Prostate gland (tissue), 2 donors: ENCODE measurements around the gene MAP1B. TPM values are rescaled to one million over a fixed set of nuclear protein-coding genes. Genes with fewer than 3 reads are reported as not detected.

ENCODE experiments used
- DNase-seq: peaks from one replicate; pipeline ENCODE4 v3.0.0-alpha.2; 2019; ENCODE audit warnings: low spot score
- H3K27ac ChIP-seq, 2 donors: fragments of 200-600 bp; sonication (generic); 2 replicates each; pipeline ENCODE4 v1.5.1; 2017 to 2019
- H3K27me3 ChIP-seq: fragments of 200-600 bp; sonication (generic); replicated peaks from 2 replicates; pipeline ENCODE4 v1.5.1; 2019; ENCODE audit not compliant: insufficient read depth
- H3K36me3 ChIP-seq, 2 donors: fragments of 200-600 bp; sonication (generic); 1 replicate in 1 of 2; 2 replicates in 1 of 2; pipeline versions ENCODE4 v1.5.1 to v1.8.1; 2017 to 2019
- H3K4me1 ChIP-seq: fragments of 200-600 bp; sonication (generic); replicated peaks from 2 replicates; pipeline ENCODE4 v1.5.1; 2019
- H3K4me3 ChIP-seq, 2 donors: fragments of 200-600 bp; sonication (generic); 2 replicates each; pipeline ENCODE4 v1.5.1; 2017 to 2019
- H3K9me3 ChIP-seq: fragments of 200-600 bp; sonication (generic); 2 replicates; pipeline ENCODE4 v1.5.1; 2017
- POLR2A ChIP-seq: fragments of 450-650 bp; IDR thresholded peaks from one replicate; pipeline ENCODE4 v1.6.1; 2016; ENCODE audit warnings: antibody characterized with exemption, mild to moderate bottlenecking
- POLR2AphosphoS5 ChIP-seq: sonication (generic); formaldehyde crosslinking; IDR thresholded peaks from one replicate; pipeline ENCODE4 v1.6.1; 2017; ENCODE audit warnings: antibody characterized with exemption
- WGBS: methylation state at CpG from one replicate; pipeline ENCODE4 v1.1.5; 2018; 5-methylcytosine and 5-hydroxymethylcytosine counted together
- intact Hi-C: fragments of 100-400 bp; cut with DNase I; formaldehyde crosslinking; loops from one replicate; pipeline ENCODE4 v1.14.2; 2022
- total RNA-seq, 2 donors: library from RNA; depleted of rRNA; stranded (reverse); fragments of >200 nt; gene quantifications; one replicate each; pipeline ENCODE4 v1.1.0, GENCODE V29; 2016
- TF ChIP-seq, protein P1 (sequence below), 4 experiments: fragments of 200-600 bp in 2 of 4; fragments of 450-650 bp in 2 of 4; sonication (generic) in 2 of 4; IDR thresholded peaks; 1 replicate in 3 of 4; 2 replicates in 1 of 4; pipeline ENCODE4 v1.5.1; 2016 to 2019; ENCODE audit warnings: antibody characterized with exemption in 4 of 4, mild to moderate bottlenecking in 2 of 4, moderate library complexity in 2 of 4

MAP1B gene
- total RNA-seq, 2 donors from 2014 or later: 99.6 to 515 TPM

DNA sequence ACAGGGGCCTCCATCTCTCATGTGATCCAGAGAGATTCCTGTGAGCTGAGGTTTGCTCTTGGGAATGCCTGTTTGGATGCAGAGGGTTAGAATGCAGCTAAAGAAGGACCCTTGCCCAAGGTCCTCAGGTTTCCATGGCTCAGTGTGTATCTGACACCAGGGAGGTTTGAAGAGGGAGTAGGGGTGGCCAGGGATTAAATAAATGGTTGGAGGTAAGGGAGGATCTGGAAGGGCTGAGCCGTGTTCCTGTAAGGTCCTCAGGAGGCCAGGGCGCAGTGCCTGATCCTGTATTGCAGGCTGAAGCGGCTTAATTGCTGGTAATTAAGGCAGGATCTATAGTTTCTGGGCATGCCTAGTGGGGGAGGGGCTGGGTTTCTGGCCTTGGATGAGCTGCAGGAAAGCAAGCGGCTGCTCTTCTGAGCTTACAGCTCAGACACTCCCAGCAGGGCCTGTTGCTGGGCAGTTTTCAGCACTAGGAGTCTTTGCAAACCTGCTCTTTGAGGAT is 41.5 kb upstream of the MAP1B start:
- TF ChIP-seq, protein P1, sequence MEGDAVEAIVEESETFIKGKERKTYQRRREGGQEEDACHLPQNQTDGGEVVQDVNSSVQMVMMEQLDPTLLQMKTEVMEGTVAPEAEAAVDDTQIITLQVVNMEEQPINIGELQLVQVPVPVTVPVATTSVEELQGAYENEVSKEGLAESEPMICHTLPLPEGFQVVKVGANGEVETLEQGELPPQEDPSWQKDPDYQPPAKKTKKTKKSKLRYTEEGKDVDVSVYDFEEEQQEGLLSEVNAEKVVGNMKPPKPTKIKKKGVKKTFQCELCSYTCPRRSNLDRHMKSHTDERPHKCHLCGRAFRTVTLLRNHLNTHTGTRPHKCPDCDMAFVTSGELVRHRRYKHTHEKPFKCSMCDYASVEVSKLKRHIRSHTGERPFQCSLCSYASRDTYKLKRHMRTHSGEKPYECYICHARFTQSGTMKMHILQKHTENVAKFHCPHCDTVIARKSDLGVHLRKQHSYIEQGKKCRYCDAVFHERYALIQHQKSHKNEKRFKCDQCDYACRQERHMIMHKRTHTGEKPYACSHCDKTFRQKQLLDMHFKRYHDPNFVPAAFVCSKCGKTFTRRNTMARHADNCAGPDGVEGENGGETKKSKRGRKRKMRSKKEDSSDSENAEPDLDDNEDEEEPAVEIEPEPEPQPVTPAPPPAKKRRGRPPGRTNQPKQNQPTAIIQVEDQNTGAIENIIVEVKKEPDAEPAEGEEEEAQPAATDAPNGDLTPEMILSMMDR (IDR thresholded peaks at IDR 0.05): no peak
- TF ChIP-seq POLR2A (no peak), POLR2AphosphoS5 (no peak)

GRCh38 chr5:72066705-72067107 is 40.6 kb upstream of the MAP1B start:
- TF ChIP-seq POLR2A (no peak), POLR2AphosphoS5 (no peak)
- TF ChIP-seq, protein P1 (IDR thresholded peaks at IDR 0.05): no peak
- no peaks in the 10 kb centered on the region for H3K27me3 ChIP-seq
- H3K36me3 ChIP-seq: no peaks in the 10 kb centered on the region
- H3K4me1 ChIP-seq: no peaks in the 10 kb centered on the region
- no peak for DNase-seq
- intact Hi-C loops: no loop called here
- WGBS: 74% methylated on average over 3 of the region's 3 CpGs
- no peaks in the 10 kb centered on the region for H3K9me3 ChIP-seq
- no peak overlapping the region for H3K4me3 ChIP-seq
- no peak overlapping the region for H3K27ac ChIP-seq

More for the DNA sequence above, 41.5 kb upstream of the MAP1B start:
- no peaks in the 10 kb centered on the region for H3K9me3 ChIP-seq
- no peak for DNase-seq
- no peaks in the 10 kb centered on the region for H3K36me3 ChIP-seq
- 60% methylated on average over 4 of the region's 4 CpGs for WGBS
- H3K27me3 ChIP-seq: no peaks in the 10 kb centered on the region
- no peak overlapping the region for H3K4me3 ChIP-seq
- no peak overlapping the region for H3K27ac ChIP-seq
- no peaks in the 10 kb centered on the region for H3K4me1 ChIP-seq
- intact Hi-C loops: no loop called here

DNA sequence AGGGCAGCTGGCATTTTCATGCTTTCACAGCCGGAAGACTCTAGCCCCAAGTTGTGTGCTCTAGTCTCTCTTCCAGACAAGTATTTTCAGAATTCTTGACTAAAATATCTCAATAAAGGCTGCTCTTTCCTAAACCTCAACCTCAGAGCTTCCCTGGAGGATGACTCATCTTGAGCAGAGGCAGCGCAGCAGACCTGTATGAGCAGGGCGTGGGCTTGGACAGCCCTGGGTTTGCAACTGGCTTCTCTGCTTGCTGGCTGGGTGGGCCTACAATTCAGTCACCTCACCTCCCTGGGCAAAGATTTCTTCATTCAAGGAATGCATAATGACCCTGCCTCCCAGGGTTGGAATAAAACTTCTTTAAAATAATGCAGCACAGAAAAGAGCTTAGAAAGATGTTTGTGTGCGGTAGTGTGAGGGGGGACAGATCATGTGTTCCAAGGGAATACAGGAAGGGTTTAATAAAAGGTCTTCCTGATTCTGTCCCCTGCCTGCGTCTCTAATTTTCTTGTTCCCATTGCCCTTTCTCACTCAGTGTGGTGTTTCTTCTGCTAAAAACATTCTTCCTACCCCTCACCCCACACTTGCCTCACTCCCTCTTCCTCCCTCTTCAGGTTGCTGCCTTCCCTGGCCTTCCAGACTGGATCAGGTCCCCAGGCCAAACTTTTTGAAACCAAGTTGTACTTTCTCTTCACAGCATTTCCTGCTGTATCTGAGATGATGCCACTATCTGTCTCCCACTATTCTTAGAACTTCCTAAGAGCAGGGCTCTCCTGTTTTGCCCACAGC is 39.4 kb upstream of the MAP1B start:
- no peaks in the 10 kb centered on the region for H3K4me1 ChIP-seq

DNA sequence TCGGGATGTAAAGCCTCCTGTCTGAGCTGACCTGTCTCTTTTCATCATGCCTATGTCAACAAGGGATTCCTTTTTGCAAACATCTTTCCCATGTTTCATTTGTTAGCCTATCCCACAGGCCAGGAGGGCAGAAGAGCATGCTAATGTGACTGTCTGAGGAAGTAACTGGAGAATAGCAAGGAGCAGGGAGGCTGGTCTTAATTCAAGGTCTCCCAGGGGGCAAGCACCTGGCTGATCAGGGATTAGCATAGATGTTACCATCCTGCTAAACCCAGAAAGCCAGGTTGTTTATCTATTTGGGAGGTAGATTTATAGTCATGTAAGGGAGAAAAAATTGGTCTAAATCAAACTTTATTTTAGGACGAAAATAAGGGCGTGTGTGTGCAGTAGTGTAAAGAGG is 36.7 kb upstream of the MAP1B start:
- Histone ChIP-seq H3K9me3 (no peaks in the 10 kb centered on the region), H3K27me3 (no peaks in the 10 kb centered on the region), H3K27ac (no peak overlapping the region), H3K4me3 (no peak overlapping the region), H3K4me1 (no peaks in the 10 kb centered on the region), H3K36me3 (no peaks in the 10 kb centered on the region)
- no peak for DNase-seq
- intact Hi-C loops: no loop called here
- no peak for TF ChIP-seq POLR2AphosphoS5
- TF ChIP-seq POLR2A: no peak
- TF ChIP-seq, protein P1 (IDR thresholded peaks at IDR 0.05): no peak
- 70% methylated on average over 3 of the region's 3 CpGs for WGBS

More for the DNA sequence above, 39.4 kb upstream of the MAP1B start:
- Histone ChIP-seq H3K27me3 (no peaks in the 10 kb centered on the region), H3K9me3 (no peaks in the 10 kb centered on the region), H3K36me3 (no peaks in the 10 kb centered on the region), H3K27ac (no peak overlapping the region), H3K4me3 (no peak overlapping the region)
- no peak for TF ChIP-seq POLR2AphosphoS5
- TF ChIP-seq, protein P1 (IDR thresholded peaks at IDR 0.05): no peak
- no peak for TF ChIP-seq POLR2A
- no peak for DNase-seq
- 84% methylated on average over 5 of the region's 5 CpGs for WGBS
- intact Hi-C loops: no loop called here

GRCh38 chr5:72071906-72072305 is 35.4 kb upstream of the MAP1B start:
- 91% methylated on average over 1 of the region's 1 CpG for WGBS
- DNase-seq: no peak
- H3K4me1 ChIP-seq: no peaks in the 10 kb centered on the region
- H3K4me3 ChIP-seq: no peak overlapping the region
- intact Hi-C loops: no loop called here
- no peaks in the 10 kb centered on the region for H3K36me3 ChIP-seq
- H3K27me3 ChIP-seq: no peaks in the 10 kb centered on the region
- TF ChIP-seq, protein P1 (IDR thresholded peaks at IDR 0.05): no peak
- no peak for TF ChIP-seq POLR2A
- TF ChIP-seq POLR2AphosphoS5: no peak
- no peak overlapping the region for H3K27ac ChIP-seq
- H3K9me3 ChIP-seq: no peaks in the 10 kb centered on the region
